ENCODE measurements around the gene SORCS2.

DNA sequence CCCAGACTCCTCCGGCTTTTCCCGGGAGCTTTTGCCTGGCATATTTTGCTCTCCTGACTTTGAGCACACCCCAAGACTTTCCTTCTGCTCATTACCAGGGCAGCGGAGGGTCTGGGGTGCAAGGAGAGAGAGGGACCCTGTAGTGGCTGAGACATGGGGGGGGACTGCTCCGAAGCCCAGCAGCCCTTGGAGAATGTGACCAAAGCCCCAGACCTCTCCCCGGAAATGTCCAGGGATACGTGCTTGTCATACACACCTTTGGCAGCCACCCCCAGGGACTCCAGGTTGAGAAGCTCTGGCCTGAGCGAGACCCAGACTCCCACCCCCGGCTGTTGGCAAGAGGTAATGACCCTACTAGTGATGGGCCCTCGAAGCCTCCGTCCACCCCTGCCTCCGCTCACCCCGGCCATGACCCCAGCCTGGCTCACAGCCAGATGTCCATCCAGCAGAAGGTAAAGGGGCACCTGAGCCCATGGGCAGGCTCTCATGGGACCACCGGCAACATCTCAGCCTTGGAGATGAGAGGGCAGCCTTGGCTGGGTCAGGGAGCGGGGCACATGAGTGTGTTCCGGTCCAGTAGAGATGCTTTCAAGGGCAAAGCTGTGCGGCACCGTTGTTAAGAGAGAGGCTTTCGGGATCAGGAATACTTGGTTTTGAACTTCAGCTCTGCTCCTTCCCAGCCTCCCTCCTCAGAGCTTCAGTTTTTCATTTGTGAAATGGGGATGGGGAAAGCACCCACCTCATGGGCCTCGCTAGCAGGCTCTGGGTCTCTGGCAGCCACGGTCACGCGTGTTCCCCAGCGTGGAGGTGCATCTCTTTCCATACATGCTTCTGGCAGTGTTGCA, 240.4 kb downstream of the SORCS2 start:
- TF ChIP-seq, protein P1, sequence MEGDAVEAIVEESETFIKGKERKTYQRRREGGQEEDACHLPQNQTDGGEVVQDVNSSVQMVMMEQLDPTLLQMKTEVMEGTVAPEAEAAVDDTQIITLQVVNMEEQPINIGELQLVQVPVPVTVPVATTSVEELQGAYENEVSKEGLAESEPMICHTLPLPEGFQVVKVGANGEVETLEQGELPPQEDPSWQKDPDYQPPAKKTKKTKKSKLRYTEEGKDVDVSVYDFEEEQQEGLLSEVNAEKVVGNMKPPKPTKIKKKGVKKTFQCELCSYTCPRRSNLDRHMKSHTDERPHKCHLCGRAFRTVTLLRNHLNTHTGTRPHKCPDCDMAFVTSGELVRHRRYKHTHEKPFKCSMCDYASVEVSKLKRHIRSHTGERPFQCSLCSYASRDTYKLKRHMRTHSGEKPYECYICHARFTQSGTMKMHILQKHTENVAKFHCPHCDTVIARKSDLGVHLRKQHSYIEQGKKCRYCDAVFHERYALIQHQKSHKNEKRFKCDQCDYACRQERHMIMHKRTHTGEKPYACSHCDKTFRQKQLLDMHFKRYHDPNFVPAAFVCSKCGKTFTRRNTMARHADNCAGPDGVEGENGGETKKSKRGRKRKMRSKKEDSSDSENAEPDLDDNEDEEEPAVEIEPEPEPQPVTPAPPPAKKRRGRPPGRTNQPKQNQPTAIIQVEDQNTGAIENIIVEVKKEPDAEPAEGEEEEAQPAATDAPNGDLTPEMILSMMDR (IDR thresholded peaks at IDR 0.05): no peak
- no peak for TF ChIP-seq POLR2A (IDR thresholded peaks at IDR 0.05)
